Measurements from ENCODE around the gene ETV6. TPM values are rescaled to one million over a fixed set of nuclear protein-coding genes. Genes with fewer than 3 reads are reported as not detected.

Gene ETV6
- total RNA-seq, 1 donor: 11.2 TPM

DNA sequence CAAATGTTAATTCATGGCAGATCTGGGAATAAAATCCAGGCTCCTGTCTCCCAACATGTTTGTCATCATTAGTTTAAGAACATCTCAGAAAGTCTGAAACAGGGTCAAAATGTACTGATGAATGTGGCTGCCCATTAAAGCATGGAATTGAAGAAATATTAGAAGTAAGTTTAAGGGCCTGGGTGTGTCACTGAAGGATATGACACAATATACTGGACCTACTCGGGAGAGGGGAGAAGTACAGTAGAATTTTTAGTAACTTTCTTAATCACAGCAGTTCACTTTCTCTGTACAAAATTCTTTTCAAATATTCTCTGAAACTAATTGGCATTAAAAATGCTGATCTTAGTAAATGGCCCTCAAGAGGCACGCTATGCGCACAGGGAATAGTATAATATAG, 185.5 kb downstream of the ETV6 start:
- TF ChIP-seq, protein P1, sequence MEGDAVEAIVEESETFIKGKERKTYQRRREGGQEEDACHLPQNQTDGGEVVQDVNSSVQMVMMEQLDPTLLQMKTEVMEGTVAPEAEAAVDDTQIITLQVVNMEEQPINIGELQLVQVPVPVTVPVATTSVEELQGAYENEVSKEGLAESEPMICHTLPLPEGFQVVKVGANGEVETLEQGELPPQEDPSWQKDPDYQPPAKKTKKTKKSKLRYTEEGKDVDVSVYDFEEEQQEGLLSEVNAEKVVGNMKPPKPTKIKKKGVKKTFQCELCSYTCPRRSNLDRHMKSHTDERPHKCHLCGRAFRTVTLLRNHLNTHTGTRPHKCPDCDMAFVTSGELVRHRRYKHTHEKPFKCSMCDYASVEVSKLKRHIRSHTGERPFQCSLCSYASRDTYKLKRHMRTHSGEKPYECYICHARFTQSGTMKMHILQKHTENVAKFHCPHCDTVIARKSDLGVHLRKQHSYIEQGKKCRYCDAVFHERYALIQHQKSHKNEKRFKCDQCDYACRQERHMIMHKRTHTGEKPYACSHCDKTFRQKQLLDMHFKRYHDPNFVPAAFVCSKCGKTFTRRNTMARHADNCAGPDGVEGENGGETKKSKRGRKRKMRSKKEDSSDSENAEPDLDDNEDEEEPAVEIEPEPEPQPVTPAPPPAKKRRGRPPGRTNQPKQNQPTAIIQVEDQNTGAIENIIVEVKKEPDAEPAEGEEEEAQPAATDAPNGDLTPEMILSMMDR (IDR thresholded peaks at IDR 0.05; ENCODE audit: insufficient read depth, low read depth, low read length): no peak
- H3K4me3 ChIP-seq (ENCODE audit: low read depth, low read length): no peak overlapping the region
- DNase-seq (ENCODE audit: low read depth): peak; percentile 8

DNA sequence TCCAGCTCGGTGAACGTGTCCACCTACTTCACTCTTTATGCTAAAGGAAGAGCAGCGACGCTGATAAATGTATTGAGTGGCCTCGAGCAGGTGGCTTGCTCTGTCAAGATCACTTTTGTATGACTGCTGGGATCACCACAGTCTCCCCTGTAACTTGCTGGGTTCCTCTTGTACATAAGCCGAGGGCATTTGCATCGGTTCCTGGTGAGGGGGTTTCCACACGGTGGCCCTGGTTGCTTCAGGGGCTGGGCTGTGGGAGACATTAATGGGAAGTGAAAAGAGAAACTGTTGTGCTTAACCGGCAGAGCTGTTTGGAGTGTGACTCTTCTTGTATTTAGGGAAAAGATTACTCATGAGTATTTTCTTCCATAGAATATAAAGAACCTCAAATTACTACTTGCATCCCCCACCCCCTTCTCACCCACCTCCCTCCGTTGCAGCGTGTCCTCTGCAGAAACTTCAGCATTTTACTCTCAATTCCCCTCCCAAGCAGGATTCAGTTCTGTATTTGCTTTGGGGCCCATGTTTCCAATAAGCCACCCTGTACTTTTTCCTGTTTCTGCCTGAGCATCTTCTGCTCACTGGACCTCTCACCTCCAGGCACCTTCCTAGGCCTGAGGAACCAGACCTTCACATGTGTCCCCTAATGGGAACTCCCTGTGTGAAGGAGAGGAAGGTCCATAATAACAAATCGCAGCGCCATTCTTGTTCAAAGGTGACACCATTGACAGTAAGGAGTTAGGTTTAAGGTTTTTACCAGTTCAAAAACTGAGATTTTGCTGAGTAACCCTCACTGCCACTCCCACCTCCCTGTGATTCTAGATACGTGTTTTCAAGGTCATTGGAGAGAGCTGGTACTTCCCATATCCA, 187.0 kb downstream of the ETV6 start:
- no peak overlapping the region for H3K4me3 ChIP-seq (ENCODE audit: low read depth, low read length)
- DNase-seq (ENCODE audit: low read depth): no peak
- TF ChIP-seq, protein P1 (IDR thresholded peaks at IDR 0.05; ENCODE audit: insufficient read depth, low read depth, low read length): no peak

DNA sequence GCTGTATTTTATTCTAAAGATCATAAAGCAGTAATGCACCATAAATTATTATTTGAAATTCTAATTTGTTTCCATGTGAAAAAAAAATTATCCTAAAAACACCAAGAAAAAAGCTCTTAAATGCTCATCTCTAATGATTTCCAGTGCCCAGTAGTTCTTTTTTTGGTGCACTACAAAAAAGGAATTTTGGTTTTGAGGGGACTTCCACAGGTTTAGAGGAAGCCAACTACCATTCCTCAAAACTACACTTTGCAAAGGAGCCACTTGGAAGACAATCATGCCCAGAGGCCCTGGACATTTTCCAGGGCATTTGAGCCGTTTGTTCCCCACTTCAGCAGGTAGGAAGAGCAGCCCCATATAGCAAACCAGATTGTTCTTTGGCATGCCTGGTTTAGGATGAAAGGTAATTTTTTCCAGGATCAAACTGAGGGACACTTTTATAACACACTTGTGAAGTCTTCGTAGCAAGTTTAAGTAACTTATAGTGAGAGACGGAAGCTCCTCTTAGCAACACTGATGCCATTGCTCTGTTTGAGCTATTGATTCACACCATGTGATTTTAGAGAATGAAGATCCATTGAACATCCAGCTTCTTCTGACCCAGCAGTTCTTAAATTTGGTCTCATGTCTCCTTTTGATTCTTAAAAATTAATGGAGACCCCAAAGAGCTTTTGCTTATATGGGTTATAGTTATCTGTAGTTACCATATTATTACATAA, 187.9 kb downstream of the ETV6 start:
- TF ChIP-seq, protein P1 (IDR thresholded peaks at IDR 0.05; ENCODE audit: insufficient read depth, low read depth, low read length): no peak
- DNase-seq (ENCODE audit: low read depth): no peak
- H3K4me3 ChIP-seq (ENCODE audit: low read depth, low read length): no peak overlapping the region

DNA sequence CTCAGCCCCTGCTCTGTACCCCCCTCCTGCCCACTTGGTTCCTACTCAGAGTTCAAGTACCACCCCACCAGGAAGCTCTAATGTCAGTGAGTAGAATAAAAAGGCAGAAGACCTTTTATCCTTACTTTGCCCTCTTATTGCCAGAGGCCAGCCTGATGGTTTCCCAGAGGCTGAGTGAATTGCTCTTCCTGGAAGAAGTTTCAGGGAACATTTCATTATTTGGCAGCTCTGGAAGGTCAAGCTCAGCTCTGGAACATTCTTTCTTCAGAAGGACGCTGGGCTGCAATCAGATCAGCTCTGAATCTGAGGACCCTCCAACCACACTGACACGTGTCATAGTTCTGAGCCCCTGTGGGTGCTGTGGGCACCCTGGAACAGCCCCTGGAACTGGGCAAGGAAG, 188.9 kb downstream of the ETV6 start:
- H3K4me3 ChIP-seq (ENCODE audit: low read depth, low read length): no peak overlapping the region
- no peak for DNase-seq (ENCODE audit: low read depth)
- TF ChIP-seq, protein P1 (IDR thresholded peaks at IDR 0.05; ENCODE audit: insufficient read depth, low read depth, low read length): no peak

DNA sequence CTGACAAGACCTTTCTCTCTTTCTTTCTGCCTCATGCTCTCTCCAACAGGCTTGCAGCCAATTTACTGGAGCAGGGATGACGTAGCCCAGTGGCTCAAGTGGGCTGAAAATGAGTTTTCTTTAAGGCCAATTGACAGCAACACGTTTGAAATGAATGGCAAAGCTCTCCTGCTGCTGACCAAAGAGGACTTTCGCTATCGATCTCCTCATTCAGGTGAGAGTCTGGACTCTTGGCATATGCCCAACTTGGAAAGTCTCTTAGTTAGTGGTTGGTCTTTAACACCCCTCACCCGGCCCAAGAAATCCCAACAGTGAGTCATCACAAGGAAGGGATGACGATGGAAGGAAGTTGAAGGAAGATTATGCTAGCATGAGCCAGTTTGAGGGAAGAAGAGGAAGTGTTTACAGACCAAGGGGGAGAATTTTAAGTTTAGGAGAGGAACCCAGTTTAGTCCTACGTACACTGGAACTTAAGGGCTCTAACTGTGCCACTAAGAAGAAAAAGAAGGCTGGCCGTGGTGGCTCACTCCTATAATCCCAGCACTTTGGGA, 189.7 kb downstream of the ETV6 start:
- DNase-seq (ENCODE audit: low read depth): peak; percentile 29
- TF ChIP-seq, protein P1 (IDR thresholded peaks at IDR 0.05; ENCODE audit: insufficient read depth, low read depth, low read length): no peak
- H3K4me3 ChIP-seq (ENCODE audit: low read depth, low read length): no peak overlapping the region

DNA sequence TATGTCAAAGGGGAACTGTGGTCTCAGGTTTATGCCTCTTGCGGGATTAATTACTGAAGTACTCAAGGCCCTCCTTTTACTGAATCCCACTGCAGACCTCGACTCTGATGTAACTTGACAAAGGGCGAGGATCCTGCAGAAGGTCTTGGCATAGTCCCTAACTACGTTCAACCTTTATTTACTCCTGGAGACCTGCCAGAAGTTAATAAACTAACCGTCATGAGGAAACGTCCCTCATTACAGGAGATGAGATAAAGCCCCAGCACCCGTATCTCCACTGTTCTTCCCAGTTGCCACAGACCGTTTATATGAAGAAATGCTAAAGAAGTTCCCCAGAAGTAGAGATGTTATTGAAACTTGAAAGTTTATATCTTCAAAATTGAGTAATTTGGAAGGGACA, 190.9 kb downstream of the ETV6 start:
- H3K4me3 ChIP-seq (ENCODE audit: low read depth, low read length): no peak overlapping the region
- TF ChIP-seq, protein P1 (IDR thresholded peaks at IDR 0.05; ENCODE audit: insufficient read depth, low read depth, low read length): no peak
- peak; percentile 5 for DNase-seq (ENCODE audit: low read depth)
